HG03354 (cell line): ENCODE measurements around the gene POLR3K.
"Not testable (repeated sequence)": the region's sequence is repeated elsewhere in the genome, so short reads cannot be mapped to it uniquely, and the experiment has no call there.

ENCODE experiments used
- ATAC-seq: cut with Tn5 transposase; IDR thresholded peaks from one replicate; pipeline ENCODE4 v1.9.1; 2021; ENCODE audit warnings: mild to moderate bottlenecking; ENCODE audit not compliant: unreplicated experiment, poor library complexity, severe bottlenecking

POLR3K gene

GRCh38 chr16:50769-51591, 2.4 kb downstream of the POLR3K start:
- no peak for ATAC-seq

GRCh38 chr16:47234-47633, 6.2 kb downstream of the POLR3K start:
- ATAC-seq = no peak

- not testable (repeated sequence) for ATAC-seq
Measured at GRCh38 chr16:46510-46909, 6.9 kb downstream of the POLR3K start.

GRCh38 chr16:45454-45853, 8.0 kb downstream of the POLR3K start:
- no peak for ATAC-seq

- ATAC-seq = no peak
Measured at GRCh38 chr16:44655-45054, 8.8 kb downstream of the POLR3K start.

GRCh38 chr16:43294-43693, 10.1 kb downstream of the POLR3K start:
- no peak for ATAC-seq

- no peak for ATAC-seq
Measured at GRCh38 chr16:42691-43090, 10.7 kb downstream of the POLR3K start.

GRCh38 chr16:42069-42457, 11.3 kb downstream of the POLR3K start:
- ATAC-seq = no peak

- no peak for ATAC-seq
Measured at GRCh38 chr16:41439-42068, 11.9 kb downstream of the POLR3K start.

GRCh38 chr16:38941-39892, 14.2 kb downstream of the POLR3K start:
- ATAC-seq = peak; percentile 76

- not testable (repeated sequence) for ATAC-seq
Measured at GRCh38 chr16:38206-38605, 15.2 kb downstream of the POLR3K start.

- no peak for ATAC-seq
Measured at GRCh38 chr16:37511-37910, 15.9 kb downstream of the POLR3K start.

- ATAC-seq = no peak
Measured at GRCh38 chr16:36336-36984, 16.9 kb downstream of the POLR3K start.

- ATAC-seq = no peak
Measured at GRCh38 chr16:35678-36305, 17.6 kb downstream of the POLR3K start.

- ATAC-seq = no peak
Measured at GRCh38 chr16:35011-35677, 18.3 kb downstream of the POLR3K start.

GRCh38 chr16:34648-34987, 18.8 kb downstream of the POLR3K start:
- no peak for ATAC-seq

- ATAC-seq = no peak
Measured at GRCh38 chr16:33877-34647, 19.3 kb downstream of the POLR3K start.

GRCh38 chr16:33154-33876, 20.1 kb downstream of the POLR3K start:
- ATAC-seq = not testable (repeated sequence)
